GM10266 (cell line): ENCODE data around the gene CLDN15.
"Not testable (repeated sequence)": the region's sequence is repeated elsewhere in the genome, so short reads cannot be mapped to it uniquely, and the experiment has no call there.

Source experiments
- DNase-seq: peaks from one replicate; pipeline ENCODE4 v3.0.0; 2012; ENCODE audit errors: extremely low spot score
- CTCF ChIP-seq: IDR thresholded peaks from 2 replicates; pipeline ENCODE4 v1.5.1; 2012; ENCODE audit warnings: mild to moderate bottlenecking, low read depth; ENCODE audit not compliant: control insufficient read depth, insufficient read depth; ENCODE audit errors: missing control alignments

Gene CLDN15

GRCh38 chr7:101200862-101201599 lies 36.6 kb downstream of the CLDN15 start, which contains the start of gene MOGAT3:
Gene MOGAT3, minus strand, starts transcription at chr7:101201036. Its CDS starts 182 bp downstream, at chr7:101200854.
- no peak for TF ChIP-seq CTCF
- DNase-seq, result no peak

- no peak for DNase-seq
- TF ChIP-seq CTCF, result no peak
Measured at GRCh38 chr7:101200504-101200861, 37.1 kb downstream of the CLDN15 start.

- DNase-seq, result not testable (repeated sequence)
Measured at GRCh38 chr7:101199522-101199921, 38.1 kb downstream of the CLDN15 start.

- DNase-seq, result no peak
- no peak for TF ChIP-seq CTCF
Measured at GRCh38 chr7:101198476-101198875, 39.1 kb downstream of the CLDN15 start.

- no peak for TF ChIP-seq CTCF
- DNase-seq, result no peak
Measured at GRCh38 chr7:101197991-101198390, 39.6 kb downstream of the CLDN15 start.

GRCh38 chr7:101195884-101196283 lies 41.7 kb downstream of the CLDN15 start:
- no peak for DNase-seq
- no peak for TF ChIP-seq CTCF

- TF ChIP-seq CTCF, result no peak
- no peak for DNase-seq
Measured at GRCh38 chr7:101189109-101189508, 48.5 kb downstream of the CLDN15 start.
